ENCODE data around the gene DGKH. TPM values are rescaled to one million over a fixed set of nuclear protein-coding genes. Genes with fewer than 3 reads are reported as not detected.

DGKH gene
- total and polyA plus RNA-seq, 10 of the 15 experiments (the other 5 are each of a cell fraction or from before 2014, with no cell fraction given), result 1.3 to 15.2 (median 7.3) TPM

- FAIRE-seq (no peak), ATAC-seq (peak; percentile 20; the same call in 1 of the 3 replicates), DNase-seq (ENCODE audit: low read depth, low spot score) (no peak)
- ChIA-PET POLR2A (interaction anchor here (0.5 kb wide), 1 partner anchor 164 kb away, joined by 5 read pairs; no protein-coding TSS in a partner anchor), RAD21 (ENCODE audit: unreplicated experiment) (no interaction called here), CTCF (no interaction called here), SMC1A (ENCODE audit: uncharacterized antibody, unreplicated experiment) (interaction anchor here (1.1 kb wide), 1 partner anchor 13 kb away, joined by 3 read pairs; no protein-coding TSS in a partner anchor)
- no peak overlapping the region for H3K4me3 ChIP-seq
- H3K9ac ChIP-seq (ENCODE audit: control insufficient read depth, insufficient read depth, low read length), result no peak overlapping the region
- intact Hi-C loops (cut with micrococcal nuclease; ENCODE audit: unreplicated experiment) (no loop called here), in situ Hi-C loops (cut with MboI) (no loop called here)
- H4K20me1 ChIP-seq (ENCODE audit: control insufficient read depth, insufficient read depth), result no peaks in the 10 kb centered on the region
- no peak overlapping the region for H2AFZ ChIP-seq (ENCODE audit: control insufficient read depth, low read depth, low read length)
- H3K9me3 ChIP-seq (replicated peaks; ENCODE audit: control insufficient read depth, insufficient read depth, low read length), result no peaks in the 10 kb centered on the region
- H3K27me3 ChIP-seq (replicated peaks in 1 of 2; ENCODE audit: control insufficient read depth in 2 of 2, insufficient read depth in 2 of 2, low read length in 1 of 2), result no peaks in the 10 kb centered on the region
- no peaks in the 10 kb centered on the region for H3K4me1 ChIP-seq (ENCODE audit: control insufficient read depth, insufficient read depth, low read length)
- H3K4me2 ChIP-seq (ENCODE audit: control insufficient read depth, insufficient read depth), result no peak overlapping the region
- no peaks in the 10 kb centered on the region for H3K36me3 ChIP-seq (ENCODE audit: control insufficient read depth in 2 of 2, insufficient read depth in 2 of 2, low read length in 1 of 2)
- no peaks in the 10 kb centered on the region for H3K79me2 ChIP-seq (ENCODE audit: control insufficient read depth, insufficient read depth, low read length)
- TF ChIP-seq SIX5 (IDR thresholded peaks at IDR 0.05; ENCODE audit: low read depth, low read length, severe bottlenecking) (no peak), CREM (IDR thresholded peaks at IDR 0.05; ENCODE audit: low read depth) (no peak), REST (IDR thresholded peaks at IDR 0.05; ENCODE audit: low read depth, low read length) (no peak), CHD4 (IDR thresholded peaks at IDR 0.05) (no peak), PBX3 (IDR thresholded peaks at IDR 0.05; ENCODE audit: insufficient replicate concordance, low read depth, low read length) (no peak)
- no peak overlapping the region for H3K27ac ChIP-seq (ENCODE audit: control insufficient read depth, insufficient read depth)
- no TSS peak for BruUV-seq (replicated peaks)
Measured at GRCh38 chr13:42021851-42022250, 26.6 kb upstream of the DGKH start.
